ENCODE measurements around the gene WNK2.

GRCh38 chr9:93221044-93221443 is 37.1 kb downstream of the WNK2 start:
- no peak for TF ChIP-seq CTCF (IDR thresholded peaks at IDR 0.05)
- TF ChIP-seq EZH2 (IDR thresholded peaks at IDR 0.05): no peak

Measured in neural progenitor cell (in vitro differentiated cells).